ENCODE results near the gene RTTN. TPM values are rescaled to one million over a fixed set of nuclear protein-coding genes. Genes with fewer than 3 reads are reported as not detected.

Gene RTTN
- total RNA-seq, 2 experiments from 2014 or later = 19.8 to 29.7 TPM

DNA sequence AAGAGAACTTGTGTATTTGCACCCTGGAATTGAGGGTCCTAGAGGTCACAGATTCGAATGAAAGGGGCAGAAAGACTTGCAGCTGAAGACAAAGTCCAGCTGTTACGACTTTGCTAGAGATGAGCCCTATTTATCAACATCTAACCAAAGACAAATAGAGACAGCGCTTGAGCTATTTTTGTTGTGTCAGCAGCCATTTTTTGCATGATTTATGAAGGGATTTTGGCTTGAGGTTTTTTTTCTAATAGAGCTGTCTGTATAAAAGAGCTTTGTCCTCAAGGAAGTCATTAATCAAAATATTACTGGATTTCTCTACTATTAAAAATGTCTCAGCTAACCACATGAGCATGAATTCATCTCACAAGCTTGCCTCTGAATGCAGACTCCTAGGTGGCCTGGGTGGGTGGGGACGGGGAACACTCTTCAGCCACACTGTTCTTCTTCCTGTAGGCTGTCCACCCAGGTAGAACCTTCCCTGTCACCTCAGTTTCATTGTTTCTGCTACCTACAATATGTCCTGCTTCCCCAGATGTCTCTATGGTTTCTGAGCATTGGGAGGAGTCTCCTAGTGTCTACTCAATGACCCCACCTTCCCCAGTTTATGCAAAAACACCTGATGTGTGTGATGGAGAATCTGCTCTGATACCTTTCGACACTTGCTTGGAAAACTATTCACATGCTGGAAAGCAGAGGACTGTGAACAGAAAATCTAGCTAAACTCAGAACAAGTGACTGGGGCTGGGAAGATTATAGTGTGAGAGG is 250.6 kb downstream of the RTTN start:
- no peaks in the 10 kb centered on the region for H3K9me3 ChIP-seq (ENCODE audit: low read length)
- intact Hi-C loops (cut with micrococcal nuclease; ENCODE audit: unreplicated experiment) = no loop called here
- H3K36me3 ChIP-seq (ENCODE audit: insufficient read depth, low read length) = no peaks in the 10 kb centered on the region
- ChIA-PET POLR2A (no interaction called here), CTCF (ENCODE audit: unreplicated experiment) (no interaction called here)
- no peak overlapping the region for H2AFZ ChIP-seq (ENCODE audit: low read length)
- no peaks in the 10 kb centered on the region for H3K9me2 ChIP-seq (ENCODE audit: insufficient read depth, low read length)
- no peaks in the 10 kb centered on the region for H3K79me2 ChIP-seq (ENCODE audit: insufficient read depth, low read depth, low read length)
- H3K4me3 ChIP-seq (ENCODE audit: low read depth, low read length, poor library complexity, severe bottlenecking) = no peak overlapping the region
- H3K27ac ChIP-seq (ENCODE audit: low read depth, low read length, poor library complexity, severe bottlenecking) = no peak overlapping the region
- TF ChIP-seq, protein P1, sequence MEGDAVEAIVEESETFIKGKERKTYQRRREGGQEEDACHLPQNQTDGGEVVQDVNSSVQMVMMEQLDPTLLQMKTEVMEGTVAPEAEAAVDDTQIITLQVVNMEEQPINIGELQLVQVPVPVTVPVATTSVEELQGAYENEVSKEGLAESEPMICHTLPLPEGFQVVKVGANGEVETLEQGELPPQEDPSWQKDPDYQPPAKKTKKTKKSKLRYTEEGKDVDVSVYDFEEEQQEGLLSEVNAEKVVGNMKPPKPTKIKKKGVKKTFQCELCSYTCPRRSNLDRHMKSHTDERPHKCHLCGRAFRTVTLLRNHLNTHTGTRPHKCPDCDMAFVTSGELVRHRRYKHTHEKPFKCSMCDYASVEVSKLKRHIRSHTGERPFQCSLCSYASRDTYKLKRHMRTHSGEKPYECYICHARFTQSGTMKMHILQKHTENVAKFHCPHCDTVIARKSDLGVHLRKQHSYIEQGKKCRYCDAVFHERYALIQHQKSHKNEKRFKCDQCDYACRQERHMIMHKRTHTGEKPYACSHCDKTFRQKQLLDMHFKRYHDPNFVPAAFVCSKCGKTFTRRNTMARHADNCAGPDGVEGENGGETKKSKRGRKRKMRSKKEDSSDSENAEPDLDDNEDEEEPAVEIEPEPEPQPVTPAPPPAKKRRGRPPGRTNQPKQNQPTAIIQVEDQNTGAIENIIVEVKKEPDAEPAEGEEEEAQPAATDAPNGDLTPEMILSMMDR (conservative IDR thresholded peaks at IDR 0.05; ENCODE audit: low read length) = no peak
- TF ChIP-seq EZH2phosphoT487 (IDR thresholded peaks at IDR 0.05; ENCODE audit: borderline replicate concordance, low read depth, low read length) = no peak
- H3K4me2 ChIP-seq (ENCODE audit: low read length) = no peak overlapping the region
- H3K4me1 ChIP-seq (ENCODE audit: insufficient read depth, low read length, poor library complexity, severe bottlenecking) = no peaks in the 10 kb centered on the region
- H4K20me1 ChIP-seq (ENCODE audit: insufficient read depth, low read length) = no peaks in the 10 kb centered on the region
- no peak for DNase-seq (ENCODE audit: low spot score)
- BruUV-seq (replicated peaks) = no TSS peak

DNA sequence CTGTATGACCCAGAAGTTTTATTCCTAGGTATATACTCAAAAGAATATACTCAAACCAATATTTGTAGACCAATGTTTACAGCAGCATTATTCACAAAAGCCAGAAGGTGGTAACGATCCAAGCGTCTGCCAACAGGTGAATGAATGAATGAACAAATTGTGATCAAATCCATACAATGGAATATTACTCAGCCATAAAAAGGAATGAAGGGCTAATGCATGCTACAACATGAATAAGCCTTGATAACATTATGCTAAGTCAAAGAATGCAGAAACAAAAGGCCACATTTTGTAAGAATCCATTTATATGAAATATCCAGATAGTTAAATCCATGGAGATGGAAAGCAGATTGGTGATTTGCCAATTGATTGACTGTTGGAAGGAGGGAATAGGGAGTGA is 252.3 kb downstream of the RTTN start:
- no TSS peak for BruUV-seq (replicated peaks)
- Histone ChIP-seq H3K9me2 (ENCODE audit: insufficient read depth, low read length) (no peaks in the 10 kb centered on the region), H3K4me3 (ENCODE audit: low read depth, low read length, poor library complexity, severe bottlenecking) (no peak overlapping the region), H3K27ac (ENCODE audit: low read depth, low read length, poor library complexity, severe bottlenecking) (no peak overlapping the region), H2AFZ (ENCODE audit: low read length) (no peak overlapping the region), H3K9me3 (ENCODE audit: low read length) (no peaks in the 10 kb centered on the region), H3K4me1 (ENCODE audit: insufficient read depth, low read length, poor library complexity, severe bottlenecking) (no peaks in the 10 kb centered on the region), H3K4me2 (ENCODE audit: low read length) (no peak overlapping the region), H4K20me1 (ENCODE audit: insufficient read depth, low read length) (no peaks in the 10 kb centered on the region), H3K36me3 (ENCODE audit: insufficient read depth, low read length) (no peaks in the 10 kb centered on the region), H3K79me2 (ENCODE audit: insufficient read depth, low read depth, low read length) (no peaks in the 10 kb centered on the region)
- no peak for TF ChIP-seq EZH2phosphoT487 (IDR thresholded peaks at IDR 0.05; ENCODE audit: borderline replicate concordance, low read depth, low read length)
- TF ChIP-seq, protein P1 (conservative IDR thresholded peaks at IDR 0.05; ENCODE audit: low read length) = no peak
- ChIA-PET CTCF (ENCODE audit: unreplicated experiment) (no interaction called here), POLR2A (no interaction called here)
- intact Hi-C loops (cut with micrococcal nuclease; ENCODE audit: unreplicated experiment) = no loop called here
- DNase-seq (ENCODE audit: low spot score) = no peak

Other genes starting within 250 kb of the RTTN start
- gene SOCS6, start 83.4 kb upstream of the RTTN start, total RNA-seq (2014; rRNA removed; shearing (Covaris generic)) = not detected in 2 replicates
- gene SOCS6, start 83.4 kb upstream of the RTTN start, total RNA-seq (2022) = not detected in 2 replicates

All from OCI-LY7 (cell line).